Measurements from ENCODE around the gene RYR2. TPM values are rescaled to one million over a fixed set of nuclear protein-coding genes. Genes with fewer than 3 reads are reported as not detected.

RYR2 gene
- total and polyA plus RNA-seq, 2 of the 8 experiments (the other 6 are each of a cell fraction or from before 2014, with no cell fraction given), result 1.3 to 4.4 TPM

DNA sequence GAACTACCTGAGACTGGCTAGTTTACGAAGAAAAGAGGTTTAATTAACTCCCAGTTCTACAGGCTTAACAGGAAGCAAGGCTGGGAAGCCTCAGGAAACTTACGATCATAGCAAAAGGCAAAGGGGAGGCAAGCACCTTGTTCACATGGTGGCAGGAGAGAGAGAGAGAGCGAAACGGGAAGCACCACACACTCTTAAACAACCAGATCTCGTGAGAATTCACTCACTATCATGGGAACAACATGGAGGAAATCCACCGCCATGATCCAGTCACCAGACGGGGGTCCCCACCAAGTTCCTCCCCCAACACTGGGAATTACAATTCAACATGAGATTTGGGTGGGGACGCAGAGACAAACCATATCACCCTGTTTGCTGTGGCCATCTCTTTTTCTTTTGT is 49.5 kb upstream of the RYR2 start:
- H2BK15ac ChIP-seq (ENCODE audit: low read length), result no peak overlapping the region
- peaks cover 9 to 14% of the 10 kb centered on the region in 2 experiments; a peak in 2 of 4 replicates for H3K9me3 ChIP-seq (ENCODE audit: insufficient read depth in 2 of 2, low read depth in 1 of 2, low read length in 1 of 2)
- H4K20me1 ChIP-seq (replicated peaks in 1 of 2; ENCODE audit: control insufficient read depth in 1 of 2, insufficient read depth in 2 of 2, low read length in 2 of 2), result no peaks in the 10 kb centered on the region
- no peak overlapping the region for H3K18ac ChIP-seq (ENCODE audit: extremely low read depth, low read length)
- TF ChIP-seq TAF7 (optimal IDR thresholded peaks at IDR 0.05; ENCODE audit: borderline replicate concordance, low read depth, low read length) (no peak), CBX8 (IDR thresholded peaks at IDR 0.05; ENCODE audit: borderline replicate concordance, low read depth, low read length) (no peak), HDAC2 (IDR thresholded peaks at IDR 0.05; ENCODE audit: borderline replicate concordance in 1 of 2, low read depth in 2 of 2, low read length in 2 of 2) (no peak), POLR2A (IDR thresholded peaks at IDR 0.05; ENCODE audit: control extremely low read depth in 1 of 2, low read depth in 2 of 2, low read length in 2 of 2) (no peak)
- no peaks in the 10 kb centered on the region for H3K23me2 ChIP-seq (ENCODE audit: low read depth, low read length)
- ChIA-PET POLR2A (ENCODE audit: partially characterized antibody) (no interaction called here), CTCF (ENCODE audit: partially characterized antibody) (interaction anchor here (0.6 to 3.5 kb wide), 2 partner anchors 10 to 397 kb away, joined by 4 to 11 read pairs; no protein-coding TSS in a partner anchor)
- no peak overlapping the region for H2BK120ac ChIP-seq (replicated peaks; ENCODE audit: low read depth, low read length)
- H3K4ac ChIP-seq (replicated peaks; ENCODE audit: insufficient read length, low read depth, low read length), result no peak overlapping the region
- H2BK20ac ChIP-seq (ENCODE audit: low read length), result no peak overlapping the region
- no peaks in the 10 kb centered on the region; a peak in 1 of 8 replicates for H3K36me3 ChIP-seq (ENCODE audit: control insufficient read depth in 2 of 4, insufficient read depth in 4 of 4, low read length in 3 of 4)
- no peak overlapping the region for H3K9ac ChIP-seq (replicated peaks in 1 of 4; ENCODE audit: extremely low read depth in 1 of 4, low read depth in 3 of 4, low read length in 3 of 4)
- no peak overlapping the region for H4K5ac ChIP-seq (ENCODE audit: insufficient read length, low read depth, low read length)
- no peak overlapping the region for H2BK12ac ChIP-seq (ENCODE audit: low read depth, low read length)
- FAIRE-seq, result no peak
- no peaks in the 10 kb centered on the region for H3K4me1 ChIP-seq (replicated peaks in 1 of 4; ENCODE audit: control insufficient read depth in 3 of 4, insufficient read depth in 4 of 4, low read length in 3 of 4)
- H3K4me2 ChIP-seq (ENCODE audit: insufficient read depth in 1 of 2, low read depth in 2 of 2, low read length in 2 of 2), result no peak overlapping the region
- H3K23ac ChIP-seq (ENCODE audit: insufficient read length), result no peak overlapping the region
- H2AK5ac ChIP-seq (ENCODE audit: low read depth, low read length), result no peak overlapping the region
- H3K27me3 ChIP-seq (replicated peaks in 1 of 4; ENCODE audit: control insufficient read depth in 3 of 4, extremely low read depth in 1 of 4, insufficient read depth in 3 of 4, low read length in 3 of 4), result no peaks in the 10 kb centered on the region
- no peak overlapping the region for H2BK5ac ChIP-seq (ENCODE audit: low read depth, low read length)
- H3K4me3 ChIP-seq (ENCODE audit: extremely low read depth in 1 of 4, insufficient read depth in 2 of 4, low read depth in 3 of 4, low read length in 4 of 4), result no peak overlapping the region
- no peak overlapping the region for H3K56ac ChIP-seq (replicated peaks; ENCODE audit: insufficient read length, low read depth, low read length)
- no peak overlapping the region for H4K91ac ChIP-seq (replicated peaks; ENCODE audit: insufficient read length, low read length)
- no peak overlapping the region for H4K8ac ChIP-seq (ENCODE audit: extremely low read depth, insufficient read depth, low read length)
- no peak for DNase-seq (ENCODE audit: low read depth in 1 of 2, low spot score in 2 of 2)
- no peak overlapping the region for H2AFZ ChIP-seq (ENCODE audit: low read length)
- WGBS, 2 experiments (ENCODE audit: extremely low coverage in 1 of 2, insufficient coverage in 1 of 2, insufficient read length in 1 of 2, insufficient replicate concordance in 2 of 2, low coverage in 1 of 2, low lambda C conversion rate in 2 of 2, missing lambda C conversion rate in 1 of 2), result 93% methylated on average over 8 of the region's 8 CpGs; no CpG with 5 or more reads in 1 of the 2 experiments
- no peaks in the 10 kb centered on the region for H3K79me1 ChIP-seq (ENCODE audit: low read depth, low read length)
- H3K79me2 ChIP-seq (ENCODE audit: control insufficient read depth in 1 of 2, insufficient read depth in 2 of 2, low read length in 2 of 2), result no peaks in the 10 kb centered on the region
- no peak overlapping the region for H3K27ac ChIP-seq (ENCODE audit: low read depth, low read length)
- no peak overlapping the region for H3K14ac ChIP-seq (ENCODE audit: insufficient read length)
